ENCODE data around the gene GNG8.

GNG8 gene

GRCh38 chr19:46616631-46617322 lies 19.2 kb downstream of the GNG8 start:
- DNase-seq: no peak

- no peak for DNase-seq
These were observed 20.0 kb downstream of the GNG8 start for GRCh38 chr19:46615966-46616365.

GRCh38 chr19:46614114-46614722 lies 21.8 kb downstream of the GNG8 start:
- DNase-seq: peak; percentile 70 to 76 (median 74)

GRCh38 chr19:46613525-46613924 lies 22.5 kb downstream of the GNG8 start:
- DNase-seq: no peak

- DNase-seq: no peak
These were observed 24.2 kb downstream of the GNG8 start for GRCh38 chr19:46611776-46612175.

GRCh38 chr19:46610851-46611770 lies 24.9 kb downstream of the GNG8 start:
- DNase-seq: no peak

- no peak for DNase-seq
These were observed 25.6 kb downstream of the GNG8 start for GRCh38 chr19:46610413-46610775.

- DNase-seq: no peak
These were observed 26.2 kb downstream of the GNG8 start for GRCh38 chr19:46609511-46610412.

- no peak for DNase-seq
These were observed 27.2 kb downstream of the GNG8 start for GRCh38 chr19:46608581-46609345.

- DNase-seq: no peak
These were observed 27.8 kb downstream of the GNG8 start for GRCh38 chr19:46608178-46608577.

GRCh38 chr19:46607448-46607841 lies 28.6 kb downstream of the GNG8 start:
- no peak for DNase-seq

GRCh38 chr19:46606681-46607447 lies 29.1 kb downstream of the GNG8 start:
- DNase-seq: no peak

GRCh38 chr19:46606019-46606418 lies 30.0 kb downstream of the GNG8 start:
- no peak for DNase-seq

- DNase-seq: no peak
These were observed 30.6 kb downstream of the GNG8 start for GRCh38 chr19:46605356-46605821.

- DNase-seq: no peak
These were observed 31.1 kb downstream of the GNG8 start for GRCh38 chr19:46604781-46605355.

GRCh38 chr19:46603752-46604231 lies 32.2 kb downstream of the GNG8 start:
- DNase-seq: no peak

- DNase-seq: no peak
These were observed 32.8 kb downstream of the GNG8 start for GRCh38 chr19:46603195-46603637.

GRCh38 chr19:46602392-46603194 lies 33.4 kb downstream of the GNG8 start:
- DNase-seq: no peak
